ENCODE measurements around the gene ZFX. TPM values are rescaled to one million over a fixed set of nuclear protein-coding genes. Genes with fewer than 3 reads are reported as not detected.

The ZFX gene
- total RNA-seq, 6 experiments from 2014 or later = 28.1 to 34.0 (median 32.9) TPM

GRCh38 chrX:24259544-24260240, 110.2 kb downstream of the ZFX start:
- TF ChIP-seq CTCF (IDR thresholded peaks at IDR 0.05) = peak; percentile 77
- Mint-ChIP-seq H3K27me3 (ENCODE audit: insufficient read depth) (no peaks in the 10 kb centered on the region; the same call in 1 of the 2 replicates), H3K9me3 (no peaks in the 10 kb centered on the region), H3K36me3 (ENCODE audit: low read depth) (no peaks in the 10 kb centered on the region), H3K4me3 (no peak overlapping the region), H3K4me1 (ENCODE audit: low read depth) (peaks cover 18% of the 10 kb centered on the region), H3K27ac (no peak overlapping the region)
- DNase-seq = peak; percentile 42

GRCh38 chrX:24260842-24261550, 111.5 kb downstream of the ZFX start:
- Mint-ChIP-seq H3K36me3 (ENCODE audit: low read depth) (no peaks in the 10 kb centered on the region), H3K9me3 (no peaks in the 10 kb centered on the region), H3K27ac (no peak overlapping the region), H3K27me3 (ENCODE audit: insufficient read depth) (no peaks in the 10 kb centered on the region; the same call in 1 of the 2 replicates), H3K4me3 (no peak overlapping the region), H3K4me1 (ENCODE audit: low read depth) (peaks cover 21% of the 10 kb centered on the region)
- no peak for TF ChIP-seq CTCF (IDR thresholded peaks at IDR 0.05)
- DNase-seq = no peak

GRCh38 chrX:24262309-24262708, 112.8 kb downstream of the ZFX start:
- H3K27me3 Mint-ChIP-seq (ENCODE audit: insufficient read depth) = no peaks in the 10 kb centered on the region; the same call in 1 of the 2 replicates
- H3K4me3 Mint-ChIP-seq = no peak overlapping the region
- no peak overlapping the region for H3K27ac Mint-ChIP-seq
- DNase-seq = no peak
- no peaks in the 10 kb centered on the region for H3K36me3 Mint-ChIP-seq (ENCODE audit: low read depth)
- peaks cover 25% of the 10 kb centered on the region for H3K4me1 Mint-ChIP-seq (ENCODE audit: low read depth)
- TF ChIP-seq CTCF (IDR thresholded peaks at IDR 0.05) = no peak
- H3K9me3 Mint-ChIP-seq = no peaks in the 10 kb centered on the region

- Mint-ChIP-seq H3K4me1 (ENCODE audit: low read depth) (peaks cover 35% of the 10 kb centered on the region), H3K27me3 (ENCODE audit: insufficient read depth) (no peaks in the 10 kb centered on the region), H3K36me3 (ENCODE audit: low read depth) (no peaks in the 10 kb centered on the region), H3K27ac (no peak overlapping the region), H3K9me3 (no peaks in the 10 kb centered on the region), H3K4me3 (no peak overlapping the region)
- no peak for DNase-seq
- TF ChIP-seq CTCF (IDR thresholded peaks at IDR 0.05) = no peak
Observed at GRCh38 chrX:24264383-24264782, 114.9 kb downstream of the ZFX start.

Other genes starting within 250 kb of the ZFX start
- gene APOO, start 241.8 kb upstream of the ZFX start, total RNA-seq (2021; fragmentation: NEBNext Ultra II Directional; extraction: Animal tissue kit (Norgen Biotek cat#: 25700)) = 10 to 100 TPM; 20.8 to 28.1 (median 23.3) TPM
- gene CXorf58, start 241.7 kb upstream of the ZFX start, total RNA-seq (2021; fragmentation: NEBNext Ultra II Directional; extraction: Animal tissue kit (Norgen Biotek cat#: 25700)) = not detected
- gene KLHL15, start 122.5 kb upstream of the ZFX start, total RNA-seq (2021; fragmentation: NEBNext Ultra II Directional; extraction: Animal tissue kit (Norgen Biotek cat#: 25700)) = 1 to 10 TPM; 6.6 to 9.0 (median 7.8) TPM
- gene EIF2S3, start 94.8 kb upstream of the ZFX start, total RNA-seq (2021; fragmentation: NEBNext Ultra II Directional; extraction: Animal tissue kit (Norgen Biotek cat#: 25700)) = 100 to 1,000 TPM; 137 to 153 (median 145) TPM
- not detected for gene SUPT20HL2, start 164.3 kb downstream of the ZFX start, total RNA-seq (2021; fragmentation: NEBNext Ultra II Directional; extraction: Animal tissue kit (Norgen Biotek cat#: 25700))
- gene SUPT20HL1, start 210.9 kb downstream of the ZFX start, total RNA-seq (2021; fragmentation: NEBNext Ultra II Directional; extraction: Animal tissue kit (Norgen Biotek cat#: 25700)) = not detected